ENCODE measurements around the gene KLF4. TPM values are rescaled to one million over a fixed set of nuclear protein-coding genes. Genes with fewer than 3 reads are reported as not detected.

The KLF4 gene
- total and polyA plus RNA-seq, 2 of the 13 experiments (the other 11 are each of a cell fraction or from before 2014, with no cell fraction given), result 0.20 to 0.37 TPM

DNA sequence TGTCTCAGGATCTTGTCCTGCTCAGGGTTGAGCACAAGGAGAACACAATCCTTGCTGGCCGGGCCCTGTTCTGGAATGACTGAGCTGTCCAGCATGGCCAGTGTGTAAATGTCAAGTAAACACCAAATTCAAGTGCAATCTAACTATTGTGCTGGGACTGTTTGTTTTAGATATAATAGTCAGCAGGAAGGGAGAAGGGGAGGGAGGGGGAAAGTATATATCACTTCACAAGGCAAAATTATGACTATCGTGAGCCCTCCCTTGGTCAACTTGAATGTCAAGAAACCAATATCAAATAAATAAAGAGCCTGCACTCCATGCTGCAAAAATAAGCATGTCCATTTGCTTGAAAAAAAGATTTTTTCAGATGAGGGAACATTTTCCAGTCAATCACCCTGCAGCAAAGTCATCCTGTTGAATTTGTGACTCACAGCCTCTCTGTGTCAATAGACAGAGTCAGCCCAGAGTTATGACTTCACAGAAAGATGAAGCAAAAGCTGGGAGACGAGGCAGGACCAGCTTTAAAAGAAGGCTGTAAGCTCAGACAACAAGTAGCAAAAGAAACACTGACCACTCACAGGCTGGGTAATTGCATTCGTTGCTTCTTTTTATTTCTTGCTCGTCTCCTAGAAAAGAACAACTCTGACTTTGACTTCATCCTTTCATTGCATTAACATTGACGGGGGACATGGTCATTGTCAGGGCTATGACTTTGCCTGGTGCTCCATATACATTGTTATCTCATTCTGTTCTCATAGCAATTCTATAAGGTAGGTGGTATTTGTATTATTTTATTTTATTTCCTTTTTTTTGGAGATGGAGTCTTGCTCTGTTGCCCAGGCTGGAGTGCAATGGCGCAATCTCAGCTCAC lies 15.3 kb upstream of the KLF4 start:
- FAIRE-seq, result peak; percentile 74
- ChIA-PET POLR2A (interaction anchor here (2.0 kb wide), 1 partner anchor 15 kb away, joined by 6 read pairs; the partner anchor contains the start of gene KLF4), CTCF (ENCODE audit: low intra/inter-chr PET ratio, low total read pairs) (no interaction called here)
- in situ Hi-C loops (cut with HindIII; ENCODE audit: extremely low pct_ligation_motif_present, low pct_unique_long_range_greater_than_20kb) (no loop called here), intact Hi-C loops (cut with micrococcal nuclease; ENCODE audit: unreplicated experiment) (loop anchor here (2.0 kb wide), 2 partner anchors 16 to 44 kb away; partner anchors contain the start of gene KLF4)
- H3K36me3 ChIP-seq (replicated peaks in 1 of 2; ENCODE audit: control insufficient read depth in 1 of 2, insufficient read depth in 2 of 2, low read length in 2 of 2), result no peaks in the 10 kb centered on the region
- no peak overlapping the region for H3K4me3 ChIP-seq (replicated peaks in 1 of 3; ENCODE audit: insufficient read depth in 1 of 3, low read depth in 2 of 3, low read length in 3 of 3)
- no peak overlapping the region for H3K27ac ChIP-seq (ENCODE audit: extremely low read length, insufficient read depth, low read length)
- ATAC-seq, result peak; percentile 95
- H3K27me3 ChIP-seq (ENCODE audit: control insufficient read depth in 1 of 2, insufficient read depth in 2 of 2, low read length in 2 of 2), result no peaks in the 10 kb centered on the region
- H2AFZ ChIP-seq (ENCODE audit: low read length), result no peak overlapping the region
- H3K4me1 ChIP-seq (ENCODE audit: insufficient read depth, low read length), result peaks cover 15% of the 10 kb centered on the region
- H3K9me3 ChIP-seq (ENCODE audit: low read length), result no peaks in the 10 kb centered on the region
- H4K20me1 ChIP-seq (ENCODE audit: insufficient read depth, low read length), result no peaks in the 10 kb centered on the region
- WGBS (ENCODE audit: low lambda C conversion rate), result 13% methylated on average over 7 of the region's 7 CpGs
- no TSS peak for BruUV-seq (replicated peaks)
- H3K4me2 ChIP-seq (ENCODE audit: low read depth, low read length), result peak overlapping the region; percentile 38
- no peak overlapping the region for H3K9ac ChIP-seq (ENCODE audit: insufficient read depth, low read depth, low read length)
- peak; percentile 90 for DNase-seq (ENCODE audit: low spot score)
- no peaks in the 10 kb centered on the region for H3K79me2 ChIP-seq (ENCODE audit: insufficient read depth, low read length)
- no peak for TF ChIP-seq ZNF33B (CRISPR knock-in tag; IDR thresholded peaks at IDR 0.05)
- TF ChIP-seq TAF1 (CRISPR knock-in tag; IDR thresholded peaks at IDR 0.05), result no peak
- no peak for TF ChIP-seq PAWR (CRISPR knock-in tag; IDR thresholded peaks at IDR 0.05; ENCODE audit: borderline replicate concordance)
- no peak for TF ChIP-seq ZNF788 (CRISPR knock-in tag; IDR thresholded peaks at IDR 0.05; ENCODE audit: borderline replicate concordance)
- peak; percentile 14; the same call in 1 of the 2 replicates for TF ChIP-seq ATF7 (IDR thresholded peaks at IDR 0.05)
- TF ChIP-seq ATF7 (CRISPR knock-in tag; IDR thresholded peaks at IDR 0.05), result no peak
- TF ChIP-seq ZMYM2 (CRISPR knock-in tag; IDR thresholded peaks at IDR 0.05), result no peak
- TF ChIP-seq U2AF1 (optimal IDR thresholded peaks at IDR 0.05; ENCODE audit: low read depth, low read length), result no peak
- no peak for TF ChIP-seq ZNF75D (CRISPR knock-in tag; IDR thresholded peaks at IDR 0.05; ENCODE audit: borderline replicate concordance)
- TF ChIP-seq ZNF549 (CRISPR knock-in tag; IDR thresholded peaks at IDR 0.05), result no peak
- TF ChIP-seq, protein P1, sequence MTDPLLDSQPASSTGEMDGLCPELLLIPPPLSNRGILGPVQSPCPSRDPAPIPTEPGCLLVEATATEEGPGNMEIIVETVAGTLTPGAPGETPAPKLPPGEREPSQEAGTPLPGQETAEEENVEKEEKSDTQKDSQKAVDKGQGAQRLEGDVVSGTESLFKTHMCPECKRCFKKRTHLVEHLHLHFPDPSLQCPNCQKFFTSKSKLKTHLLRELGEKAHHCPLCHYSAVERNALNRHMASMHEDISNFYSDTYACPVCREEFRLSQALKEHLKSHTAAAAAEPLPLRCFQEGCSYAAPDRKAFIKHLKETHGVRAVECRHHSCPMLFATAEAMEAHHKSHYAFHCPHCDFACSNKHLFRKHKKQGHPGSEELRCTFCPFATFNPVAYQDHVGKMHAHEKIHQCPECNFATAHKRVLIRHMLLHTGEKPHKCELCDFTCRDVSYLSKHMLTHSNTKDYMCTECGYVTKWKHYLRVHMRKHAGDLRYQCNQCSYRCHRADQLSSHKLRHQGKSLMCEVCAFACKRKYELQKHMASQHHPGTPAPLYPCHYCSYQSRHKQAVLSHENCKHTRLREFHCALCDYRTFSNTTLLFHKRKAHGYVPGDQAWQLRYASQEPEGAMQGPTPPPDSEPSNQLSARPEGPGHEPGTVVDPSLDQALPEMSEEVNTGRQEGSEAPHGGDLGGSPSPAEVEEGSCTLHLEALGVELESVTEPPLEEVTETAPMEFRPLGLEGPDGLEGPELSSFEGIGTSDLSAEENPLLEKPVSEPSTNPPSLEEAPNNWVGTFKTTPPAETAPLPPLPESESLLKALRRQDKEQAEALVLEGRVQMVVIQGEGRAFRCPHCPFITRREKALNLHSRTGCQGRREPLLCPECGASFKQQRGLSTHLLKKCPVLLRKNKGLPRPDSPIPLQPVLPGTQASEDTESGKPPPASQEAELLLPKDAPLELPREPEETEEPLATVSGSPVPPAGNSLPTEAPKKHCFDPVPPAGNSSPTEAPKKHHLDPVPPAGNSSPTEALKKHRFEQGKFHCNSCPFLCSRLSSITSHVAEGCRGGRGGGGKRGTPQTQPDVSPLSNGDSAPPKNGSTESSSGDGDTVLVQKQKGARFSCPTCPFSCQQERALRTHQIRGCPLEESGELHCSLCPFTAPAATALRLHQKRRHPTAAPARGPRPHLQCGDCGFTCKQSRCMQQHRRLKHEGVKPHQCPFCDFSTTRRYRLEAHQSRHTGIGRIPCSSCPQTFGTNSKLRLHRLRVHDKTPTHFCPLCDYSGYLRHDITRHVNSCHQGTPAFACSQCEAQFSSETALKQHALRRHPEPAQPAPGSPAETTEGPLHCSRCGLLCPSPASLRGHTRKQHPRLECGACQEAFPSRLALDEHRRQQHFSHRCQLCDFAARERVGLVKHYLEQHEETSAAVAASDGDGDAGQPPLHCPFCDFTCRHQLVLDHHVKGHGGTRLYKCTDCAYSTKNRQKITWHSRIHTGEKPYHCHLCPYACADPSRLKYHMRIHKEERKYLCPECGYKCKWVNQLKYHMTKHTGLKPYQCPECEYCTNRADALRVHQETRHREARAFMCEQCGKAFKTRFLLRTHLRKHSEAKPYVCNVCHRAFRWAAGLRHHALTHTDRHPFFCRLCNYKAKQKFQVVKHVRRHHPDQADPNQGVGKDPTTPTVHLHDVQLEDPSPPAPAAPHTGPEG (CRISPR knock-in tag; IDR thresholded peaks at IDR 0.05), result no peak
- 0 out of 2 replicates have a peak, but pooled peaks have one; percentile 26 for TF ChIP-seq EHMT2 (IDR thresholded peaks at IDR 0.05; ENCODE audit: borderline replicate concordance, low read depth, low read length)
- TF ChIP-seq PCBP1 (IDR thresholded peaks at IDR 0.05; ENCODE audit: borderline replicate concordance, low read depth, low read length), result no peak
- TF ChIP-seq, protein P2, sequence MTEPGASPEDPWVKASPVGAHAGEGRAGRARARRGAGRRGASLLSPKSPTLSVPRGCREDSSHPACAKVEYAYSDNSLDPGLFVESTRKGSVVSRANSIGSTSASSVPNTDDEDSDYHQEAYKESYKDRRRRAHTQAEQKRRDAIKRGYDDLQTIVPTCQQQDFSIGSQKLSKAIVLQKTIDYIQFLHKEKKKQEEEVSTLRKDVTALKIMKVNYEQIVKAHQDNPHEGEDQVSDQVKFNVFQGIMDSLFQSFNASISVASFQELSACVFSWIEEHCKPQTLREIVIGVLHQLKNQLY (CRISPR knock-in tag; IDR thresholded peaks at IDR 0.05), result no peak
- TF ChIP-seq LCORL (IDR thresholded peaks at IDR 0.05), result no peak
- peak; percentile 39; the same call in 1 of the 2 replicates for TF ChIP-seq LCORL (CRISPR knock-in tag; IDR thresholded peaks at IDR 0.05)
- TF ChIP-seq PRPF4 (IDR thresholded peaks at IDR 0.05; ENCODE audit: low read depth, low read length, poor library complexity, severe bottlenecking), result no peak
- no peak for TF ChIP-seq HMG20B (CRISPR knock-in tag; conservative IDR thresholded peaks at IDR 0.05)
- no peak for TF ChIP-seq ZMYM3 (CRISPR knock-in tag; IDR thresholded peaks at IDR 0.05)
- no peak for TF ChIP-seq HOXA9 (CRISPR knock-in tag; IDR thresholded peaks at IDR 0.05; ENCODE audit: borderline replicate concordance)

Data from HepG2 (cell line).